Bronchial epithelial cell (primary cell): ENCODE measurements around the gene CEPT1. TPM values are rescaled to one million over a fixed set of nuclear protein-coding genes. Genes with fewer than 3 reads are reported as not detected.

ENCODE experiments used
- DNase-seq: peaks from one replicate; pipeline ENCODE4 v3.0.0-alpha.2; 2010; ENCODE audit warnings: low read depth
- FAIRE-seq: peaks from 2 replicates; lab custom pipeline; 2011; peaks lifted over from hg19 to GRCh38; lab: Jason Lieb, UNC
- H3K27me3 ChIP-seq: 2 replicates; pipeline ENCODE4 v1.5.1; 2011; ENCODE audit warnings: low read length; ENCODE audit not compliant: control insufficient read depth, insufficient read depth
- H3K36me3 ChIP-seq: 2 replicates; pipeline ENCODE4 v1.5.1; 2011; ENCODE audit warnings: low read length; ENCODE audit not compliant: control insufficient read depth, insufficient read depth
- H3K4me3 ChIP-seq: 2 replicates; pipeline ENCODE4 v1.5.1; 2011; ENCODE audit warnings: mild to moderate bottlenecking, low read depth, low read length, control low read depth
- CTCF ChIP-seq: IDR thresholded peaks from 2 replicates; pipeline ENCODE4 v1.5.1; 2011; ENCODE audit warnings: mild to moderate bottlenecking, moderate library complexity, low read length, control low read depth, inconsistent platforms; ENCODE audit not compliant: insufficient read depth, severe bottlenecking
- total RNA-seq: library from RNA; depleted of rRNA; stranded (reverse); fragments of >200 nt; gene quantifications from 2 replicates; pipeline ENCODE4 v1.2.1, GENCODE V29; 2014

The CEPT1 gene
- total RNA-seq, 1 donor from 2014 or later, result 49.5 TPM

GRCh38 chr1:111204983-111205713 lies 65.1 kb downstream of the CEPT1 start:
- Histone ChIP-seq H3K4me3 (no peak overlapping the region), H3K36me3 (no peaks in the 10 kb centered on the region), H3K27me3 (no peaks in the 10 kb centered on the region)
- DNase-seq (no peak), FAIRE-seq (no peak)
- no peak for TF ChIP-seq CTCF

- Histone ChIP-seq H3K36me3 (no peaks in the 10 kb centered on the region), H3K4me3 (no peak overlapping the region), H3K27me3 (no peaks in the 10 kb centered on the region)
- FAIRE-seq (no peak), DNase-seq (peak; percentile 56)
- TF ChIP-seq CTCF, result no peak
These were observed 65.7 kb downstream of the CEPT1 start for GRCh38 chr1:111205714-111206050.

GRCh38 chr1:111208921-111209320 lies 68.9 kb downstream of the CEPT1 start:
- no peak for FAIRE-seq
- no peaks in the 10 kb centered on the region for H3K36me3 ChIP-seq
- no peak for TF ChIP-seq CTCF
- H3K4me3 ChIP-seq, result no peak overlapping the region
- H3K27me3 ChIP-seq, result no peaks in the 10 kb centered on the region
- peak; percentile 77 for DNase-seq

GRCh38 chr1:111209622-111210021 lies 69.6 kb downstream of the CEPT1 start:
- no peak for FAIRE-seq
- no peaks in the 10 kb centered on the region for H3K36me3 ChIP-seq
- H3K4me3 ChIP-seq, result no peak overlapping the region
- H3K27me3 ChIP-seq, result no peaks in the 10 kb centered on the region
- no peak for TF ChIP-seq CTCF
- peak; percentile 95 for DNase-seq

- no peak for FAIRE-seq
- TF ChIP-seq CTCF, result no peak
- DNase-seq, result no peak
- no peaks in the 10 kb centered on the region for H3K27me3 ChIP-seq
- no peak overlapping the region for H3K4me3 ChIP-seq
- H3K36me3 ChIP-seq, result no peaks in the 10 kb centered on the region
These were observed 71.9 kb downstream of the CEPT1 start for GRCh38 chr1:111211921-111212320.

- H3K27me3 ChIP-seq, result no peaks in the 10 kb centered on the region
- no peak overlapping the region for H3K4me3 ChIP-seq
- no peak for DNase-seq
- no peaks in the 10 kb centered on the region for H3K36me3 ChIP-seq
- no peak for TF ChIP-seq CTCF
- no peak for FAIRE-seq
These were observed 72.8 kb downstream of the CEPT1 start for GRCh38 chr1:111212634-111213335.
